Measurements from ENCODE around the gene NARF.
"Not testable (repeated sequence)": the region's sequence is repeated elsewhere in the genome, so short reads cannot be mapped to it uniquely, and the experiment has no call there.

Gene NARF

DNA sequence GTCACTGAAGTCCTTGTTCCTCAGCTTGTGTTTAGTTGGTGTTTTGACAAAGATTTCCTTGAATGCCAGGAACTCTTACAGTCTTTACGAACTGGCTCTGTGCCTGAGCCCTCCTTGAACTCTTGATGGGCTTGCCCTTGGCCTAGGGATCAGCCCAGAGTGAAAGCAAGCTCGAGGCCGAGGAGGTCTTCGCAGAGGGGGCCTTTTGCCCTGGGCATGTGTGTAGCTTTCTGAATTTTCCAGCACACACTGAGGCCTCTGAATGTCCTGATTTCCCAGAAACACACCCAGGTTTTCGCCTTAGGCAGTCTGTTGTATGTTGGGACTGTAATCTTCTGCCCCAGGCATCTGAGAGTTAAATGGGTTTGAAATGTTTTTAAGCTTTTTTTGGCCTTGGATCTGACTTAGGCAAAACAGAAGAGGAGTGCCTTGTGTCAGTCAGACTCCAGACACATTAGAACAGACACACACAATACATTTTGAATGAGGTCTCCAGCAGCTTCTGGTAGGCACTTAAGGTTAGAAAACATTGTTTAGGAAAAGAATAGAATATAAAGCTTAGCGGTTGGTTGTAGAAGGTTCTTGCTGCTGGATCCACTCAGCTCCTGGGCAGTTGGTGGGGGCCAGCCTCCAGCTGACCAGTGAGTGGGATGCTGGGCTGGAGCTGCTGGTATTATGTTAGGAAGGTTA lies 78.1 kb downstream of the NARF start:
- DNase-seq (ENCODE audit: low read depth) = no peak

DNA sequence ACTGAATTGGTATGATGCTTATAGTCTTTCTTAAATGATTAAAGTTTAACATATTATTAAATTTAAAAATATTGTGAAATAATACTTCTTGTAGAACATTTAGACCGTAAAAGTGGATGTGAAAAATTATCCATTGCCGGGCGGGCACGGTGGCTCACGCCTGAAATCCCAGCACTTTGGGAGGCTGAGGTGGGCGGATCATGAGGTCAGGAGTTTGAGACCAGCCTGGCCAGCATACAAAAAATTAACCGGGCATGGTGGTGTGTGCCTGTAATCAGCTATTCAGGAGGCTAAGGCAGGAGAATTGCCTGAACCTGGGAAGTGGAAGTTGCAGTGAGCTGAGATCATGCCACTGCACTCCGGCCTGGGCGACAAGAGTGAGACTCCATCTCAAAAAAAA lies 78.7 kb downstream of the NARF start:
- DNase-seq (ENCODE audit: low read depth) = not testable (repeated sequence)

DNA sequence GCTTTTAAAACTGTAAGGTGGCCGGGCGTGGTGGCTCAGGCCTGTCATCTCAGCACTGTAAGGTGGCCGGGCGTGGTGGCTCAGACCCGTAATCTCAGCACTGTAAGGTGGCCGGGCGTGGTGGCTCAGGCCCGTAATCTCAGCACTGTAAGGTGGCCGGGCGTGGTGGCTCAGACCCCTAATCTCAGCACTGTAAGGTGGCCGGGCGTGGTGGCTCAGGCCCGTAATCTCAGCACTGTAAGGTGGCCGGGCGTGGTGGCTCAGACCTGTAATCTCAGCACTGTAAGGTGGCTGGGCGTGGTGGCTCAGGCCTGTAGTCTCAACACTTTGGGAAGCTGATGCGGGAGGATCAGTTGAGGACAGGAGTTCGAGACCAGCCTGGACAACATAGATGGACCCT lies 80.5 kb downstream of the NARF start:
- not testable (repeated sequence) for DNase-seq (ENCODE audit: low read depth)

Data from T follicular helper cell (primary cell).